ENCODE measurements around the gene AP4S1.

Gene AP4S1

DNA sequence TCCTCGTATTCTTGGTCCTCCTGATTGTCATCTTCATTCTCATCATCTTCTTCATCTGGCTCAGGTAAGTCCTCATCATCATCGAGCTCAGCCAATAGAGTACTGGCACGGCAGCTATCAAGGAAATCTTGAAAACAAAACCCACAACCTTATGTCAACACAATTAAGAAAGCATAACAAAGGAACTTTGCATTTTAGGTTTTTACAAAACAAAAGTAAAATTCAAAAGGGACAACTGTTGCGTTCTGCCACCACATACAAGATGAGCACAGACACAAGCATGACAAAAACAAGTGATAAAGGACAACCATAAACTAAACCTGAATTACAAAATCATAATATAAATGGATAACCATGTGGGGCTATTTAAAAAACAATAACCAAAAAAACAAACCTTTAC, 97.5 kb downstream of the AP4S1 start:
- TF ChIP-seq, protein P1, sequence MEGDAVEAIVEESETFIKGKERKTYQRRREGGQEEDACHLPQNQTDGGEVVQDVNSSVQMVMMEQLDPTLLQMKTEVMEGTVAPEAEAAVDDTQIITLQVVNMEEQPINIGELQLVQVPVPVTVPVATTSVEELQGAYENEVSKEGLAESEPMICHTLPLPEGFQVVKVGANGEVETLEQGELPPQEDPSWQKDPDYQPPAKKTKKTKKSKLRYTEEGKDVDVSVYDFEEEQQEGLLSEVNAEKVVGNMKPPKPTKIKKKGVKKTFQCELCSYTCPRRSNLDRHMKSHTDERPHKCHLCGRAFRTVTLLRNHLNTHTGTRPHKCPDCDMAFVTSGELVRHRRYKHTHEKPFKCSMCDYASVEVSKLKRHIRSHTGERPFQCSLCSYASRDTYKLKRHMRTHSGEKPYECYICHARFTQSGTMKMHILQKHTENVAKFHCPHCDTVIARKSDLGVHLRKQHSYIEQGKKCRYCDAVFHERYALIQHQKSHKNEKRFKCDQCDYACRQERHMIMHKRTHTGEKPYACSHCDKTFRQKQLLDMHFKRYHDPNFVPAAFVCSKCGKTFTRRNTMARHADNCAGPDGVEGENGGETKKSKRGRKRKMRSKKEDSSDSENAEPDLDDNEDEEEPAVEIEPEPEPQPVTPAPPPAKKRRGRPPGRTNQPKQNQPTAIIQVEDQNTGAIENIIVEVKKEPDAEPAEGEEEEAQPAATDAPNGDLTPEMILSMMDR (IDR thresholded peaks at IDR 0.05; ENCODE audit: low read length, missing control alignments): no peak
- no peak for DNase-seq (ENCODE audit: low read depth)
- no peak overlapping the region for H3K4me3 ChIP-seq (replicated peaks; ENCODE audit: low read depth, low read length)

DNA sequence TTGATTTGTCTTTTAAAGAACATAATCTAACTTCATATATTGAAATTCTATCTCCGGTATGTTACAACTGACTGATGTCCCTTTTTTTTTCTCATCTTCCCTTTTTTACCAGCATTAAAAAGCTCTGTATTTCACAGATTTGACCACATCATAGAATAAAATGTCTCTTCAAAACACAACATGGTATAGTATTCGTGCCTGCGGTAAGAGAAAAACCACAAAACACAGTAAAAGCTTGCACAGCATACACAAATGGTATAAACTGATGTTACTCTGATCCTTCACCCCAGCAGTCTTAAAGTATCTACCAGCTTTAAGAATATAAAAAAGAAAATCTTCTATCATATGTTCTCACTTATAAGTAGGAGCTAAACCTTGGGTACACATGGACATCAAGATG, 98.7 kb downstream of the AP4S1 start:
- TF ChIP-seq, protein P1 (IDR thresholded peaks at IDR 0.05; ENCODE audit: low read length, missing control alignments): no peak
- DNase-seq (ENCODE audit: low read depth): no peak
- no peak overlapping the region for H3K4me3 ChIP-seq (replicated peaks; ENCODE audit: low read depth, low read length)

DNA sequence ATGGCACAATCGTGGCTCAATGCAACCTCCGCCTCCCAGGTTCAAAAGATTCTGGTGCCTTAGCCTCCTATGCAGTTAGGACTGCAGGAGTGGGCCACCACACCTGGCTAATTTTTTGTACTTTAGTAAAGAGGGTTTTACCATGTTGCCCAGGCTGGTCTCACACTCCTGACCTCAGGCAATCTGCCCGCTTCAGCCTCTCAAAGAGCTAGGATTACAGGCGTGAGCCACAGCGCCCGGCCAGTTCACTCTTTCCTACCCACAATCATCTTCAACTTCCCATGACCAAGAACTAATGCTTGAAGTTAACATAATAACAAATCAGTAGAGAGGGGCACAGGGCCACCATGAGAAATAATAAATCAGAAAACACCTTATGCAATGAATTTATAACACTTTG, 99.8 kb downstream of the AP4S1 start:
- DNase-seq (ENCODE audit: low read depth): no peak
- H3K4me3 ChIP-seq (replicated peaks; ENCODE audit: low read depth, low read length): no peak overlapping the region
- TF ChIP-seq, protein P1 (IDR thresholded peaks at IDR 0.05; ENCODE audit: low read length, missing control alignments): no peak

DNA sequence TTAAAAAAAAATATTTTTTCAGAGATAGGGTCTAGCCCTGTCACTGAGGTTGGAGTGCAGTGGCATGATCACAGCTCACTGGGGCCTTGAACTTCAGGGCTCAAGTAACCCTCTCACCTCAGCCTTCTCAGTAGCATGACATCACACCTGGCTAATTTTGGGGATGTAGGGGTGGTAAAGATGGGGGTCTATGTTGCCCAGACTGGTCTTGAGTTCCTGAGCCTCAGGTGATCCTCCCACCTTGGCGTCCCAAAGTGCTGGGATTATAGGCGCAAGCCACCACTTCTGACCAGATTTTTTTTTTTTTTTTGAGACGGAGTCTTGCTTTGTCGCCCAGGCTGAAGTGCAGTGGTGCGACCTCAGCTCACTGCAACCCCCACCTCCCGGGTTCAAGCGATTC, 101.2 kb downstream of the AP4S1 start:
- H3K4me3 ChIP-seq (replicated peaks; ENCODE audit: low read depth, low read length): no peak overlapping the region
- no peak for DNase-seq (ENCODE audit: low read depth)
- TF ChIP-seq, protein P1 (IDR thresholded peaks at IDR 0.05; ENCODE audit: low read length, missing control alignments): no peak

DNA sequence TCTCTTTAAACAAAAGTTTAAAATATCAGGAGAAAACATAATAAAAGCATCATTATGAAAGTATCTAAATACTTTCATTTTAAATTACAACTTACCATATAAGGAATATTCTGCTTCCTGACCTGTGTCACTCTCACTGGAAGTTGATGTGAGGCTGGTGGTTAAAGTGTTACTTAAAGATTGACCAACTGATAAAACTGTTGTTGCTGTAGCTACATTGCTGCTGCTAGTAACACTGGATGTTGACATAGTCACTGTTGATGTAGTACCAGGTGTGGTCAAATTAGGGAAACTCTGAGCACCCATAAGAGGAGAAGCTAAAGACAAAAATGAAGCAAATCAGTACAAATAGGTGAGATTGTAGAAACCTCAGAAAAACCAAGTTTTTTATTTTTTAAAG, 102.2 kb downstream of the AP4S1 start:
- TF ChIP-seq, protein P1 (IDR thresholded peaks at IDR 0.05; ENCODE audit: low read length, missing control alignments): no peak
- peak; percentile 4 for DNase-seq (ENCODE audit: low read depth)
- H3K4me3 ChIP-seq (replicated peaks; ENCODE audit: low read depth, low read length): no peak overlapping the region

DNA sequence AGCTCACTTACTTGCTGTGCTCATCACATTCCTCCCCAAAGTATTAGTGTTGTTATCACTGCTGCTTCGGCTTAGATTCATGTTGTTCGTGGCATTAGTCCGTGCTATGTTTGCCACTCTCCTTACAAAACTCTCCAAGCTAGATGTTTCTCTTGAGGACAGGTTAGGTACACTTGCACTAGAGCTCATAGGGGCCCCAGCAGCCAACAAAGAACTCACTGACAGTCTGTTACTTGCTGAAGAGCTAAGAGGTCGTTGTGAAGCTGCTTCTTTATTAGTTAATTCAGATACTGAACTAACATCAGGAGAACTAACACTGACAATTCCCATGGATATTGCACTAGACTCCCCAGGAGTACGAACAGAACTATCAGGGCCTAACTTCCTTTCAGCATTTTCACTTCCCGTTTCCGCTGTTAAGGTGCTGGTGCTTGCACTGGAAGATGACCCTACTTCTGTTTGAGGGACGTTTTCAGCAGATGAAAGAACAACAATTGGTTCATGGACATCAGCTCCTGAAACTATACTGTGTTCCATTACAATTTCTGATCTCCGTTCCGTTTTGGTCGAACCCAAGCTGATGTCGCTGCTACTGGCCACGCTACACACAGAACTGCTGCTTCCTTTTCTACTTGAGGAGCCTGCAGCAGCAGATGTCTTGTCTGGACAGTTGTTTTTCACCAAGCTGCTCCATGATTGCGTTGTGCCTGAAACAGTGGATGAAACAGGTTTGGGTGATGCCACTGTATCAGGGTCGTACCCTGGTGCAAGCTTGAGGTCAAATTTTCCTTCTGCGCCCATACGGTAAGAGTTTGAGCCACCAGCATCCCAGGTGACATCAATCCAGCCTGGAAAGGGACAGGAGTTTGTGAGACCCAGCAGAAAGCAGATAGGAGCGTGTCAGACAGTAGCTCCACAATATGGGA, 103.4 kb downstream of the AP4S1 start:
- no peak for DNase-seq (ENCODE audit: low read depth)
- TF ChIP-seq, protein P1 (IDR thresholded peaks at IDR 0.05; ENCODE audit: low read length, missing control alignments): no peak
- no peak overlapping the region for H3K4me3 ChIP-seq (replicated peaks; ENCODE audit: low read depth, low read length)

DNA sequence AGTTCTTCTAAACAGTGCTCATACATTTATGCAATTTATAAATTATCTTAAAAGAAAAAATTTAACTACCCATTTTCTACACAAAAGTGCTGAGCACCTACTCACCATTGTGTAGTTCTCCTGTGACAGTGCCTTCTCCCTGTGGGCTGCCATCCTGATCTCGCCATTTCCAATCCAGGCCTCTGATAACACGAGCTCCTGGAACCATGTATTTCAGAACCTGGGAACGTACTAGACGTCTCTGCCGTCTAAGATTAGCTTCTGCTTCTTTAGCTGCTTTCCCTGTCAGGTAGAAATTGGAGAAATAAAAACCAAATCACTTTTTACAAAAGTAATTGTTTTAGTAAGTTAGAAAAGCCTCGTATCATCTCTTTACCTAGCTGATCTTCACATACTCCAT, 107.7 kb downstream of the AP4S1 start:
- DNase-seq (ENCODE audit: low read depth): no peak
- TF ChIP-seq, protein P1 (IDR thresholded peaks at IDR 0.05; ENCODE audit: low read length, missing control alignments): no peak
- H3K4me3 ChIP-seq (replicated peaks; ENCODE audit: low read depth, low read length): no peak overlapping the region
